Naive thymus-derived CD4-positive, alpha-beta T cell (primary cell): Measurements from ENCODE around the gene OLFML2A. TPM values are rescaled to one million over a fixed set of nuclear protein-coding genes. Genes with fewer than 3 reads are reported as not detected.
"Not testable (repeated sequence)": the region's sequence is repeated elsewhere in the genome, so short reads cannot be mapped to it uniquely, and the experiment has no call there.

Experiments
- ATAC-seq: fragments of 150-1000 bp; cut with Tn5 transposase; 2 replicates; pipeline ENCODE4 v1.10.0; 2021; ENCODE audit warnings: mild to moderate bottlenecking, moderate library complexity
- CTCF ChIA-PET: fragments of 350-600 bp; sonication (Branson Sonifier 250); formaldehyde crosslinking; loops from one replicate; lab custom pipeline; 2021; ENCODE audit warnings: antibody characterized with exemption; lab: Charles Lee
- POLR2A ChIA-PET: fragments of 350-600 bp; sonication (Branson Sonifier 250); formaldehyde crosslinking; loops from one replicate; lab custom pipeline; 2021; ENCODE audit warnings: antibody characterized with exemption, inconsistent platforms; lab: Charles Lee
- DNase-seq, 9 donors: peaks; one replicate each; pipeline versions ENCODE4 v3.0.0 to v3.0.0-alpha.2; 2020 to 2022; ENCODE audit warnings: mixed read lengths in 1 of 9
- H3K27ac ChIP-seq: one replicate; pipeline ENCODE4 v1.7.0; 2013; ENCODE audit warnings: mild to moderate bottlenecking, low read depth, low read length, moderate library complexity
- H3K27me3 ChIP-seq, 2 donors: one replicate each; pipeline ENCODE4 v1.7.0; 2013; ENCODE audit warnings: low read length in 2 of 2, mild to moderate bottlenecking in 2 of 2, moderate library complexity in 2 of 2; ENCODE audit not compliant: control insufficient read depth in 2 of 2, insufficient read depth in 2 of 2
- H3K36me3 ChIP-seq, 3 experiments: 1 replicate in 2 of 3; 2 replicates in 1 of 3; pipeline ENCODE4 v1.7.0; 2013; ENCODE audit warnings: low read length in 3 of 3, mild to moderate bottlenecking in 3 of 3, moderate library complexity in 1 of 3; ENCODE audit not compliant: insufficient read depth in 3 of 3, control insufficient read depth in 2 of 3
- H3K4me1 ChIP-seq, 2 donors: one replicate each; pipeline ENCODE4 v1.7.0; 2013; ENCODE audit warnings: low read length in 2 of 2, mild to moderate bottlenecking in 2 of 2, moderate library complexity in 1 of 2; ENCODE audit not compliant: control insufficient read depth in 2 of 2, insufficient read depth in 2 of 2
- H3K4me3 ChIP-seq: 2 replicates; pipeline ENCODE4 v1.7.0; 2013; ENCODE audit warnings: mild to moderate bottlenecking, low read length
- H3K9me3 ChIP-seq, 3 experiments: 1 replicate in 2 of 3; 2 replicates in 1 of 3; pipeline ENCODE4 v1.7.0; 2013; ENCODE audit warnings: low read length in 3 of 3; ENCODE audit not compliant: control insufficient read depth in 2 of 3
- H3K27ac Mint-ChIP-seq, 9 donors: one replicate each; pipeline ENCODE4 v1.8.0; 2020 to 2022; ENCODE audit warnings: mixed read lengths in 9 of 9, mild to moderate bottlenecking in 8 of 9, moderate library complexity in 5 of 9, inconsistent platforms in 2 of 9
- H3K27me3 Mint-ChIP-seq, 5 donors: one replicate each; pipeline ENCODE4 v1.8.0; 2021 to 2022; ENCODE audit warnings: mixed read lengths in 5 of 5, mild to moderate bottlenecking in 1 of 5
- H3K36me3 Mint-ChIP-seq, 5 donors: one replicate each; pipeline ENCODE4 v1.8.0; 2020 to 2022; ENCODE audit warnings: mixed read lengths in 5 of 5, mild to moderate bottlenecking in 3 of 5, inconsistent platforms in 1 of 5
- H3K4me1 Mint-ChIP-seq, 7 donors: one replicate each; pipeline ENCODE4 v1.8.0; 2020 to 2022; ENCODE audit warnings: mixed read lengths in 7 of 7, mild to moderate bottlenecking in 3 of 7, inconsistent platforms in 1 of 7
- H3K4me3 Mint-ChIP-seq, 10 donors: one replicate each; pipeline ENCODE4 v1.8.0; 2020 to 2022; ENCODE audit warnings: mild to moderate bottlenecking in 10 of 10, mixed read lengths in 10 of 10, moderate library complexity in 6 of 10, inconsistent platforms in 2 of 10
- H3K9me3 Mint-ChIP-seq, 11 donors: one replicate each; pipeline ENCODE4 v1.8.0; 2020 to 2022; ENCODE audit warnings: mixed read lengths in 11 of 11, mild to moderate bottlenecking in 4 of 11, inconsistent platforms in 1 of 11, moderate library complexity in 1 of 11
- intact Hi-C, 2 donors: fragments of 100-400 bp; cut with micrococcal nuclease; formaldehyde crosslinking; loops; one replicate each; pipeline ENCODE4 v1.15.1; 2023
- polyA plus RNA-seq, 2 donors: library from polyadenylated mRNA; unstranded; fragments of 300-500 nt; fragmentation: Illumina TruSeq; gene quantifications; one replicate each; pipeline ENCODE4 v1.2.3, GENCODE V29; 2021
- total RNA-seq, 6 experiments: library from RNA in 5 of 6; stranded (reverse) in 5 of 6; gene quantifications; 1 replicate in 5 of 6; 2 replicates in 1 of 6; pipeline ENCODE4 v1.2.3 and lab custom pipeline; 2021 to 2026

The OLFML2A gene
- under 1 TPM in 1 of 5 experiments, not detected in 4; 0.51 TPM for total RNA-seq
- not detected for polyA plus RNA-seq
- total RNA-seq (lab: John Stamatoyannopoulos, UW), result not detected

DNA sequence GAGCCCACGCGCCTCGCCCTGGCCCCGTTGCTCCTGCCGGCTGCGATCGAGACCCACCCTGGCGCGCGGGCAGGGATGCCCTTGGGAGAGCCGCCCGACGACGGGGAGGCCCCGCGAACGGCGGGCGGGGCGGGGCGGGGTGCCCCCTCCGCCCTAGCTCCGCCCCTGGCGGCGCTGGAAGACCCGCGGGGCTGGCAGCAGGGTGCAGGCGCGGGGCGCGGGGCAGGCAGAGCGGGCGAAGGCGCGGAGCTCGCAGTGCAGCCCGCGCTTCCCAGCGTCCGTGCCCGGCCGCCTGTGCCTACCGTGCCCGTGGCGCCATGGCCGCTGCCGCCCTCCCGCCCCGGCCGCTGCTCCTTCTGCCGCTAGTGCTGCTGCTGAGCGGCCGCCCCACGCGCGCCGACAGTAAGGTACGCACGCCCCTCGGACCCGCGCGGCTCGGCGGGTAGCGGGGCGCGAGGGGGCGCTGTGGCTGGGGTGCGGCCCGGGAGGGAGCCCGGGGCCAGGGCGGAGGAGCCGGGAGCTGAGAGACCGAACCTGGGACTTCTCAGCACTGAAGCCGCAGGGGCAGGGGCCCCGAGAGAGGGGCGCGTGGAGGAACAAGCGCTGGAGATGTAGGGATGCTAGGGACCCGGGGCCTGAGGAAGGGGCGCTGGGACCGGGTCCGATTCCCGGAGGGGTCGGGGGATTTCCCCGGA lies at the start of gene OLFML2A:
TSS of gene OLFML2A (plus strand) at position 180 of the 695 bp plus-strand sequence. CDS start at position 318, 138 bp downstream.
- CTCF ChIA-PET, result interaction anchor here (7.0 kb wide), 1 partner anchor 77 kb away, joined by 66 read pairs; the partner anchor contains the start of gene WDR38
- Mint-ChIP-seq H3K27ac (no peak within 1 kb of the TSS), H3K4me1 (peaks cover 19 to 26% (median 25%) of the 10 kb centered on the region in 7 donors), H3K9me3 (peaks cover 0 to 4% (median 0%) of the 10 kb centered on the region in 11 donors), H3K27me3 (peaks cover 33 to 53% (median 48%) of the 10 kb centered on the region in 5 donors), H3K36me3 (no peaks in the 10 kb centered on the region), H3K4me3 (peak within 1 kb of the TSS; percentile 60 to 88 (median 74))
- POLR2A ChIA-PET, result no interaction called here
- H3K36me3 ChIP-seq, result no peaks in the 10 kb centered on the region
- intact Hi-C loops, result no loop called here
- H3K9me3 ChIP-seq, result no peaks in the 10 kb centered on the region
- peaks cover 6 to 10% of the 10 kb centered on the region in 2 donors for H3K4me1 ChIP-seq
- peak; percentile 44 for ATAC-seq
- DNase-seq, result peak in 1 of 9 donors; percentile 13
- H3K27me3 ChIP-seq, result peaks cover 3 to 23% of the 10 kb centered on the region in 2 donors
- H3K4me3 ChIP-seq, result no peak within 1 kb of the TSS
- H3K27ac ChIP-seq, result no peak within 1 kb of the TSS

DNA sequence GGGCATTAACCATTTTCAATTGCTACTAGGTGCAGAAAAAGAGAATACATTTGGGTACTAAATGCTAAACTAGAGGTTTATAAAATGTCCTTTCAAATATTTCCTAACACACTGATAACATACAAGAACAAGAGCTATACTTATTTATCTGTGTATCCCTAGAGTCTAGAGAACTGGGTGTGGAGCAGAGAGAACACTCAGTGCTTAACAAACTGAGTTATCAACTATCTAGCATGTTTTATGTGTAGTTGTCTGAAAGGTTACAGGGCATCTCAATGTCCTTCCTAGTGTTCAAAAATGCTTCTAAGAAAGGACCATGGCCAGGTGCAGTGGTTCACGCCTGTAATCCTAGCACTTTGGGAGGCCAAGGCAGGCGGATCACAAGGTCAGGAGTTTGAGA lies 46.2 kb upstream of the OLFML2A start:
- Mint-ChIP-seq H3K4me3 (no peak overlapping the region), H3K36me3 (no peaks in the 10 kb centered on the region), H3K9me3 (no peaks in the 10 kb centered on the region), H3K4me1 (peaks cover 0 to 17% (median 0%) of the 10 kb centered on the region in 7 donors), H3K27me3 (peaks cover 5 to 23% (median 9%) of the 10 kb centered on the region in 5 donors), H3K27ac (no peak overlapping the region)
- intact Hi-C loops, result no loop called here
- DNase-seq, result no peak
- no peak overlapping the region for H3K4me3 ChIP-seq
- ChIA-PET CTCF (interaction anchor here (0.8 to 1.0 kb wide), 2 partner anchors 18 to 114 kb away, joined by 3 read pairs; no protein-coding TSS in a partner anchor), POLR2A (no interaction called here)
- ATAC-seq, result no peak
- H3K27ac ChIP-seq, result no peak overlapping the region
- no peaks in the 10 kb centered on the region for H3K4me1 ChIP-seq
- no peaks in the 10 kb centered on the region for H3K27me3 ChIP-seq
- H3K9me3 ChIP-seq, result no peaks in the 10 kb centered on the region
- H3K36me3 ChIP-seq, result no peaks in the 10 kb centered on the region

DNA sequence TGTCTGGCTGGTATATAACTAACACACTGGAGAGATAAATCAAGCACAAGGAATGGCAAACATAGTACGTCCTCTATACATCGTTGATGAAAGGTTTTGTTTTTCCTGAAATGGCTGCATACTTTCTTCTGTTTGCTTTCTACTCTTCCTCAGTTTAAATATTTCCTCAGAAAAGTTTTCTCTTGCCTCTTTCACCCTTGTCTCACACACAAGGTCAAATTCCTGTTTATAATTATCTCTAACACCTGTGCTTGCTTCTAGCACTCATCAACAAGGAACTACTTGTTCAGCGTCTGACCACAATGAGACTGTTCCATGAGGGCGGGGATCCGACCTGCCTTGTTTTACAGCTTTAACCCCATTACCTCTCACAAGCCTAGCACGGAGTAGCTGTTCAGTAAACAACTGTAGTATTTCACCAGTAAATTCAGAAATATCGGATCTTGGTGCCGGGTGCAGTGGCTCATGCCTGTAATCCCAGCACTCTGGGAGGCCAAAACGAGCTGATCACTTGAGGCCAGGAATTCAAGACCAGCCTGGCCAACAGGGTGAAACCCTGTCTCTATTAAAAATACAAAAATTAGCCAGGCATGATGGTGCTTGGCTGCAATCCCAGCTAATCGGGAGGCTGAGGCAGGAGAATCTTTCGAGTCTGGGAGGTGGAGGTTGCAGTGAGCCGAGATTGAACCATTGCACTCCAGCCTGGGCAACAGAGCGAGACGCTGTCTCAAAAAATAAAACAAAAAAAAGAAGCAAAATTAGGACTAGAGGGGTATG lies 42.8 kb upstream of the OLFML2A start:
- Mint-ChIP-seq H3K27me3 (peaks cover 5 to 23% (median 14%) of the 10 kb centered on the region in 5 donors), H3K27ac (peak overlapping the region in 1 of 9 donors; percentile 63), H3K36me3 (no peaks in the 10 kb centered on the region), H3K9me3 (no peaks in the 10 kb centered on the region), H3K4me1 (peaks cover 0 to 24% (median 0%) of the 10 kb centered on the region in 7 donors), H3K4me3 (no peak overlapping the region)
- DNase-seq (no peak), ATAC-seq (no peak)
- no peaks in the 10 kb centered on the region for H3K4me1 ChIP-seq
- ChIA-PET POLR2A (no interaction called here), CTCF (interaction anchor here (0.7 kb wide), 1 partner anchor 10 kb away, joined by 3 read pairs; no protein-coding TSS in a partner anchor)
- H3K4me3 ChIP-seq, result no peak overlapping the region
- H3K9me3 ChIP-seq, result no peaks in the 10 kb centered on the region
- H3K27ac ChIP-seq, result no peak overlapping the region
- H3K36me3 ChIP-seq, result no peaks in the 10 kb centered on the region
- H3K27me3 ChIP-seq, result no peaks in the 10 kb centered on the region
- intact Hi-C loops, result no loop called here

DNA sequence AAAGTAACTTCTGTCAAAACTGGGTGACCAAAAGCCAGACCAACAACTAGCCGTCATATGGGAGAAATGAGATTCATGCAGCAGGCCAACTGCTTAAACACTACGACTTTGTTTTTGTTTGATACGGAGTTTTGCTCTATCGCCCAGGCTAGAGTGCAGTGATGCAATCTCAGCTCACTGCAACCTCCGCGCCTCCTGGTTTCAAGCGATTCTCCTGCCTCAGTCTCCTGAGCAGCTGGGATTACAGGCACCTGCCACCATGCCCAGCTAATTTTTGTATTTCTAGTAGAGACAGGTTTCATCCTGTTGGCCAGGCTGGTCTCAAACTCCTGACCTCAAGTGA lies 42.2 kb upstream of the OLFML2A start:
- H3K4me1 Mint-ChIP-seq, result peaks cover 0 to 24% (median 0%) of the 10 kb centered on the region in 7 donors
- not testable (repeated sequence) for H3K27me3 ChIP-seq

DNA sequence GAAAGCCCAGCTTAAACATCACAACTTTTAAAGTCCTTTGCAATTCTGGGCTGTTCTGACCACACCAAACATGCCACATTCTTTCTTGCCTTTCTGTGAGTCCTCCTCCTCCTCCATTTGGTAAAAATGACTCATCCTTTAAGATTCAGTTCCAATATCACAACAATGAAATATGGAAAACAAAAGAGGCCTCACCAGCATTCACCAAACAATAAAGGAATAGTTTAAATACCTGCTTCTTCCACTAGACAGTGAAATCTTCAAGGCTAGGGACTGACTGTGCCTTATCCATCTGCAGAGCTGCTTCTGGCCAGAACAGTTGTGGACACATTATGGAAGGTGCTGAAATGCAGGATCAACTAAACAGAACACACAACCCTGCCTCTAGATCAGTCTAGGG lies 41.8 kb upstream of the OLFML2A start:
- no peaks in the 10 kb centered on the region for H3K9me3 ChIP-seq
- H3K9me3 Mint-ChIP-seq, result no peaks in the 10 kb centered on the region
- intact Hi-C loops, result no loop called here
- ChIA-PET POLR2A (no interaction called here), CTCF (no interaction called here)
- H3K27me3 ChIP-seq, result no peaks in the 10 kb centered on the region
- H3K27me3 Mint-ChIP-seq, result peaks cover 5 to 22% (median 14%) of the 10 kb centered on the region in 5 donors
- peak overlapping the region in 1 of 10 donors; percentile 2 for H3K4me3 Mint-ChIP-seq
- DNase-seq, result no peak
- H3K36me3 Mint-ChIP-seq, result no peaks in the 10 kb centered on the region
- H3K27ac ChIP-seq, result no peak overlapping the region
- H3K4me1 ChIP-seq, result no peaks in the 10 kb centered on the region
- H3K27ac Mint-ChIP-seq, result no peak overlapping the region
- no peak overlapping the region for H3K4me3 ChIP-seq
- ATAC-seq, result no peak
- H3K36me3 ChIP-seq, result no peaks in the 10 kb centered on the region
- peaks cover 0 to 24% (median 0%) of the 10 kb centered on the region in 7 donors for H3K4me1 Mint-ChIP-seq

More for the DNA sequence above, 42.2 kb upstream of the OLFML2A start:
- H3K36me3 Mint-ChIP-seq, H3K4me3 ChIP-seq, POLR2A ChIA-PET, ATAC-seq, DNase-seq, H3K27ac Mint-ChIP-seq, H3K9me3 ChIP-seq, H3K9me3 Mint-ChIP-seq, CTCF ChIA-PET, H3K27ac ChIP-seq, intact Hi-C loops, H3K4me1 ChIP-seq, H3K36me3 ChIP-seq: not testable (repeated sequence)
- Mint-ChIP-seq H3K27me3 (peaks cover 5 to 23% (median 14%) of the 10 kb centered on the region in 5 donors), H3K4me3 (peak overlapping the region in 1 of 10 donors; percentile 2)

DNA sequence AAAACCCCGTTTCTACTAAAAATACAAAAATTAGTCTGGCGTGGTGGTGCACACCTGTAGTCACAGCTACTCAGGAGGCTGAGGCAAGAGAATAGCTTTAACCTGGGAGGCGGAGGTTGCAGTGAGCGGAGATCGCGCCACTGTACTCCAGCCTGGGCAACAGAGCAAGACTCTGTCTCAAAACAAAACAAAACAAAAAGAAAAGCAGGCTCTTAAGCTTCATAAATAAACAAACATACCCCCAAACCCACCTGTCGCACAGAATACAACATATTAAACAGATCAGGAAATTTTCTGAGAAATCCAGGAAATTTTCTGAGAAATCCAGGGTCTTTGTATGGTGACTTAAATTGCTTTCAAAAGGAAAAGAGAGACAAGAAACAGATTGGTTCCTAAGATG lies 38.9 kb upstream of the OLFML2A start:
- H3K36me3 ChIP-seq, H3K9me3 Mint-ChIP-seq, H3K36me3 Mint-ChIP-seq, DNase-seq, H3K27ac ChIP-seq, H3K27ac Mint-ChIP-seq, intact Hi-C loops, ATAC-seq, H3K4me3 Mint-ChIP-seq, H3K9me3 ChIP-seq, H3K27me3 ChIP-seq, POLR2A ChIA-PET, H3K4me3 ChIP-seq, H3K4me1 ChIP-seq: not testable (repeated sequence)
- CTCF ChIA-PET, result interaction anchor here (0.7 kb wide), 1 partner anchor 199 kb away, joined by 4 read pairs; no protein-coding TSS in a partner anchor
- peaks cover 0 to 24% (median 0%) of the 10 kb centered on the region in 7 donors for H3K4me1 Mint-ChIP-seq
- peaks cover 0 to 20% (median 7%) of the 10 kb centered on the region in 5 donors for H3K27me3 Mint-ChIP-seq
